GM18907 (cell line): Measurements from ENCODE around the gene GRM7.

Experiments
- ATAC-seq: cut with Tn5 transposase; IDR thresholded peaks from one replicate; pipeline ENCODE4 v1.9.1; 2021; ENCODE audit warnings: mild to moderate bottlenecking, moderate library complexity; ENCODE audit not compliant: unreplicated experiment

The GRM7 gene

DNA sequence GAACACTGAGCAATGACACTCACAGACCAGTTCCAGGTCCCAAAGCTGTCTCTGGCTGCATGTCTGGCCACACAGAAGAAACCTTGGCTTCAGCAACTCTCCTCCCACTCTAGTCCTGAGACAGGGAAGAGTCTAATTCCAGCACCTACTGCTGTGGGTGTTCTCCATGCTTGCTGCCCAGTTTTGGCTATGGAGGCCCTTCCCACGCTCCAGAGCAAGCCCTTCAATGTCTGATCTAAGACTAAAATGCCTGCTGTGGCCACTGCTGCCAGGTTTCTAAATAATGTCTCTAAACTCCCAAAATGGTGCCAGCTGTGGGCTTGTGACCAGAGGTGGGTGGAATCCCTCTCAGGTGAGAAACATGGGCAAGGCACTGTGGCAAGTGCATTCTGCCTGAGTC lies 531.3 kb downstream of the GRM7 start:
- ATAC-seq = no peak

DNA sequence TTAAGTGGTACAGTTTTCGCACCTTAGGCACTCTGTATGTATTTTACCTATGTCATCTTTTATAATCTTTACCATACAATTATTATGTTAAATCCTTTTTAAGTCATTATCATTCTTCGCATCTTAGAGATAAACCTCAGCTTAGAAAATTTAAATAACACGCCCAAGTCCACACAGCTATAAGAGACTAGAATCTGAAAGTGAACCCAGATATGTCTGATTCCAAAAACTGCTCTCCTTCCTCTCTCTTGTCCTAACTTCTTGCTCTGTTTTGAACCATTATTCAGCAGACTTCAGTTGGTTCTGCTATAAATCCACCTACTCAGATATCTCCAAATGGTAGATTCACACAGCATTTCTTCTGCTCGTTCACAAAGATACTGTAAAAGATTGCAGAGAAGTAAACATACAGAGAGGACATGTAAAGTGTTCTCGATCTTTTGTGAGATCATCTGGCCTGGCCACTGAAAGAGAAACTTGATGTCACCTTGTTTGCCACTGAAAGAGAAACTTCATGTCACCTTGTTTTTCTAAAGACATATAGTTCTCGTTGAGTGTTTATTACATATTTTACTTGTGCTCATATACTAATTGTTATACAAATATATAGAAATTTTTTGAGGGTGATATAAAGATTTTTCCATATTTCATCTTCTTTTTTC lies 533.2 kb downstream of the GRM7 start:
- ATAC-seq = no peak

DNA sequence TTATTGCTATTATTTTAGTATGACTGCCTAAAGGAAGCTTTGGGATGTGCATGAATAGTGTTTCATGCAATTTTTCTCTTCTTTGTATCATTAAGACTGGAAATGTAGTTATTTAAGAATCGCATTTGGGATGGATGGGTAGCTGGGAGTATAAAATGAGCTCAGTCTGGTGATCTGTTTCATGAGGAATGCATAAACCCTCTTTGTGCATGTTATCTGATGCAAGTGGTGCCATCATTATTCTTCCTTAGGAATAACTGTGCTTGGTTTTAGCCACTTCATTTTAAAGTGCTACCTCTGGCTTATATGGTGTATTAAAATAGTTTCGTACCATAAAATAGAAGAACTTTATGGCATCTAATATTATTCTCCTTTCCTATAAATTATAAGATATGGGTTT lies 535.6 kb downstream of the GRM7 start:
- ATAC-seq = no peak

DNA sequence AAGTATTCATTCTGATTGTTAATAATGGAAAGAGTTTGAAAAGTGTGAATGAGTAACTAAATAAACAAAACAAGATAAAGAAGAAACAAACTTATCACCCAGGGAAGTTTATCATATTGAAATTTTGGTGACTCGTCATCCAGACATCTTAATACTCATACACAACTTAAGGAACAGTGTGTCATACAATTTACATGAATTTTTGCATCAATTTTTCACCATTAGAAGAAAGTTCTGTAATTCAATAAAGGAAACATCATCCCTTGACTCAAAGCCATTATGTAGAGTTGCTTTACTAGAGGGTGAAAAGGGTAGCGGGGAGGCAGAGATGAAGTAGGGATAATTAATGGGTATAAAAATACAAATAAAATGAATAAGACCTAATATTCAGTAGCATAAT lies 536.2 kb downstream of the GRM7 start:
- no peak for ATAC-seq

GRCh38 chr3:7400360-7400759 lies 539.4 kb downstream of the GRM7 start:
- ATAC-seq = no peak

DNA sequence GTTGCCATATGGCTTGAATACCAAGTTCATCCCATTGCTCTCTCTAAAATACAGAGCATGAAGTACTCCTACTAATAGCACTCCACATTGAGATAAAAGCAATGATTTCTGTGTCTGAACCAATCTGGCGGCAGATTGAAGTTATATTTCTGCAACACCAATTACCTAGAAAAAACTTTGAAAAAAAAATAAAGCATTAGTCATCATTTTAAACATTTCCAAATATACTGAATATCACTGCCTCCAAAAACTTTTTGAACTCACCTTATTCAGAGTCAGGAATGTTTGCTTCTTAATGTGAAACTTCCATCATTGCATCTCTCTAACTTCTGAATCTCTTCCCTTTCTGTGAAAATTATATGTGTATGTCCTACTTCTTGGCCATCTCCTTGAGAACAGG lies 540.5 kb downstream of the GRM7 start:
- no peak for ATAC-seq

GRCh38 chr3:7407107-7407506 lies 546.2 kb downstream of the GRM7 start:
- ATAC-seq = no peak

DNA sequence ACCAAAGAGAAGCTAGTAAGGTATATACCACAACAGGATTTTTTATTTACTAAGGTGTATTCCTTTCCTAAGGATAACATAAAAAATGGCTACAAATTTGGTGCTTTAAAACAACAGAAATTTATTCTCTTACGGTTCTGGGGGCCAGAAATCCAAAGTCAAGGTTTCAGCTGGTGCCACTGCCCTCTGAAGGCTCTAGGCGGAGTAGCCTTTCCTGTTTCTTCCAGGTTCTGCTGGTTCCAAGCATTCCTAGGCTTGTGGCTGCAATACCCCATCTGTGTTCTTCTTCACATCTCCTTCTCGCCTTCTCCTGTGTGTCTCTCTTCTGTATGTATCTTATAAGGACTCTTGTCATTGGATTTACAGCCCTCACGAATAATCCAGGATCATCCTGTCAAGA lies 549.9 kb downstream of the GRM7 start:
- ATAC-seq = no peak

- ATAC-seq = no peak
Measured at GRCh38 chr3:7421065-7421464, 560.1 kb downstream of the GRM7 start.

DNA sequence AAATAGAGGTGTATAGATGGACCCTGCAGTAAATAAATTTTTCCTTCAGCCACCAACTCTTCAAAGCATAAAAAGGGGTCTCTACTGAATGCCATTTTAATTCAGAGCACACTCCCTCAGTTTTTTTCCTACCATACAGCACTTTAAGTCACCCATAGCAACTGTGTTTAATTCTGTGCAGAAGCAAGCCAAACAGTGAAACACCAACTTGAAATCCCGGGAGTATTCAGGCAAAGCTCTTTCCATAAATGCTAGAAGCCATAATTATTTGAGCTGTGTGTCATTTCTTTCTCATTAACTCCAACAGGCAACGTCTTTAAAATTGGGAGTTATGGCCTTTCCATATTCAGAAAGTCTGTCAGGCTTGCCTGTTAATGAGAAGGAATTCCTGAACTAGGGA lies 562.1 kb downstream of the GRM7 start:
- ATAC-seq = no peak

- ATAC-seq = no peak
Measured at GRCh38 chr3:7423995-7424394, 563.1 kb downstream of the GRM7 start.

DNA sequence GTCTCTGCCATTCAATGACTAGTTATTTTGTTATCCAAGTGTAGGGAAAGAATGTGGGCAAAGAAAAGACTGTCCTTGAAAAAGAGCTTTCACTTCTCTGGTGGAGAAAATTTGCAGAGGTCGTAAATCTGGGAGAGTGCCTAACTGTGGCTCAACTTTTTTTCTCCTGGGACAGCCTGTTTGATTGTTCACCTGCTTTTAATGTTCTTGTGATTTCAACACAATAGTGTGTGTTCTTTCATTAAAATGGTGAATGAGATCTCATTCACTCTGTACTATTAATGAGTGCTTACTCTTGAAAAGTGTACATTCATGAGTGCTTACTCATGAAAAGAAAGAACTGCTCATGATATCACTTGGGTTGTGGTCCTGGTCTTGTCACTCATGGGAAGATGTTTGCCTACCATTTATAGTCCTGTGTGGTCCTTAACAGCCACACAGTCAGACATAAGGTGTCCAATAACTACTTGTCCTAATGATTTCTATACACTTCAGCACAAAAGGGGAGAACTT lies 567.3 kb downstream of the GRM7 start:
- no peak for ATAC-seq

GRCh38 chr3:7432610-7433009 lies 571.7 kb downstream of the GRM7 start:
- no peak for ATAC-seq

- no peak for ATAC-seq
Measured at GRCh38 chr3:7433073-7433472, 572.2 kb downstream of the GRM7 start.

DNA sequence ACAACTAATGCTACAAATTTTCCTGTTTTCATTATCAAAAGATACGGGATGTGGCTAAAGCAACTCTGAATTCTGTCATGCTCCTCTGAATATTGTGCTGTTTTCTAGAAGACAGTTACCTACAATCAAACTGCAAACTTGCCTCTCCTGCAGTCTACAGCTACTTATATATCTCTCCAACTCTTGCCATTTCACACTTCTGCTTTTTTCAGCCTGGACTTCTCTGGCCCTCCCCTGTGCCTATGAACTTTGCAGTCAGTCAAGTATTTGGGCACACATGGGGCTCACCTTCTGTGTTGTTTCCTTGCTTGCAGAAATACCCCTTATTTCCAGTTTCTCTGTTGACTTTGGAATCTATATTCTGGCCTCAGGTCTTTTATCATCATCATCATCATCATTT lies 575.6 kb downstream of the GRM7 start:
- no peak for ATAC-seq

DNA sequence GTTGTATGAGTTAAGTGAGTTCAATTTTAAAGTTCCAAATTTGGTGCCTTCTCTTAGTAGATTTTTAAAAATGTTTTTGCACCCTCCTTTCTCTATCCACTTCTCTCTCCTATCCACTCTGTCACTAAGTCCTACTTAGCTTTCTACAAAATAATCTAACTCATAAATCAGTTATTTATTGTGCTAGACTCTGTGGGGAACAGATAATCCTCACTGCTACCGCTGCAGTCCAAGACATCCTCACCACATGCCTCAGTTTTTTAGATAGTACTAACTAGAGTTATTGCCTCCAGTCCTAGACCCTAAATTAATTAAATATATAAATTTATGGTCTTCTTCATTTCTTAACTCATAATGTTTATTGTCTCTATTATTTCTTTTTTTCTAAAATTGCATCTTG lies 576.3 kb downstream of the GRM7 start:
- ATAC-seq = no peak

- ATAC-seq = no peak
Measured at GRCh38 chr3:7439101-7439680, 578.3 kb downstream of the GRM7 start.

GRCh38 chr3:7444886-7445285 lies 584.0 kb downstream of the GRM7 start:
- ATAC-seq = no peak

DNA sequence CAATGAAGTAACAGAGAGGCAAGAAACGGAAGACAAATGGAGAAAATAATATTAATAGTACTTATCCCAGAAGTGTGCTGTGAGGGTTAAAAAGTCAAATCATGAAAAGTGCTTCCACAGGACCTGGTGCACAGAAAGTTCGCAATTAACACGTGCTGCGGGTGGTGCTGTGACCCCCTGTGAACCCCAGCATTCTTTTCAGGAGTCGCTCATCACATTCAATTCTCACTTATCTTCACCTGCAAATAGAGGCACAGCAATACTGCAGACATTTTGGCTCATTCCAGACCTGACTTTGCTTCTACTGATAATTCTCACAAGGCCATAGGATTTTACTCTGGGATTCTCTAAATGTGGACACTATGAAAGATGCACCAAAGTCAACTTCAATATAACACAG lies 584.4 kb downstream of the GRM7 start:
- ATAC-seq = no peak

- ATAC-seq = peak; percentile 100
Measured at GRCh38 chr3:7447197-7447769, 586.4 kb downstream of the GRM7 start.

DNA sequence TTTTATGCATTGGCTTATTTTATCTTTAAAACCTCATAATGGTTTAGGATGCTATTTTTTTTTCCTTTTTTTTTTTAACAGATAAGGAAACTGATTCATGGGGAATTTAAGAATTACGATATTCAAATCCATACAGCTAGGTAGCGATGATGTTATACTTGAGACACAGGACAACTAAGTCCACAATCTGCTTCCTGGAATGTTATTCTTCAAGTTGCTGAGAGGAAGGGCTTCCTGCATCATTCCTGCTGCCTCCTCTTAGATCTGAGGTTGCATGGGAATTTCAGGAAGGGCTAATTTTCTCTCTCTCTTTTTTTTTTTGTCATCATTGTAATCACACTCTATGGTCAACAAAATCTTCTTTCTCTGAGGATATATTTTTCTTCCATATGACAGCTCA lies 595.5 kb downstream of the GRM7 start:
- ATAC-seq = no peak

DNA sequence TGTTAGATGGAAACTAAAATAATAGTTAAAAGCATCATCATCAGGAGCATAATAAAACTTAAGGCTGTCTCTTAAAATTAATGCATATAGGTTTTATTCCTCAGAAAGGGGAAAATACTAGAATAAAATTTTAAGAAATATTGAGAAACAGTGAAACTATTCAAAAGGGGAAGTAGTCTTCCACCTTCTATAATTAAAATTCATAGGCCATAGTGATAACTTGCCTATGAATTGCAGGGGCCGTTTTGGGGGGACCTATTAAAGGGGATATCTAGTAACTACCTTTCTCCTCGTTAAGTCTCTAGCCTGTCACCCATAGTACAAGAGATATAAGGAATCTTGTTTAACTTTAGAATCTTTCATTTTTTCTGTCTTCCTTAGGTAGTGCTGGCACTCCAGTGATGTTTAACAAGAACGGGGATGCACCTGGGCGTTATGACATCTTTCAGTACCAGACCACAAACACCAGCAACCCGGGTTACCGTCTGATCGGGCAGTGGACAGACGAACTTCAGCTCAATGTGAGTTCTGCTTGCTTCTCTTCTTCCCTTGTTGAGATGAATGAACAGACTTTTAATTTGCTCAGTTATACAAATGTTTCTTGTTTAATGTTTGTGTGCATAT lies 600.4 kb downstream of the GRM7 start:
- peak; percentile 100 for ATAC-seq
